Left ventricle myocardium inferior (tissue), 1 donor: ENCODE measurements around the gene CMIP. TPM values are rescaled to one million over a fixed set of nuclear protein-coding genes. Genes with fewer than 3 reads are reported as not detected.

ENCODE experiments used
- DNase-seq: peaks from one replicate; pipeline ENCODE4 v3.0.0-alpha.2; 2020
- H3K27ac ChIP-seq: fragments of 200-600 bp; replicated peaks from 2 replicates; pipeline ENCODE4 v1.8.0; 2021
- H3K27me3 ChIP-seq: fragments of 200-600 bp; 2 replicates; pipeline ENCODE4 v1.8.0; 2021; ENCODE audit warnings: low read depth
- H3K36me3 ChIP-seq: fragments of 200-600 bp; 2 replicates; pipeline ENCODE4 v1.8.0; 2021
- H3K4me1 ChIP-seq: fragments of 200-600 bp; 2 replicates; pipeline ENCODE4 v1.8.0; 2021
- H3K4me3 ChIP-seq: fragments of 200-600 bp; 2 replicates; pipeline ENCODE4 v1.8.0; 2021; ENCODE audit warnings: mild to moderate bottlenecking, moderate library complexity
- H3K9me3 ChIP-seq: fragments of 200-600 bp; replicated peaks from 2 replicates; pipeline ENCODE4 v1.8.0; 2021
- CTCF ChIP-seq: fragments of 200-600 bp; IDR thresholded peaks from 2 replicates; pipeline ENCODE4 v1.8.0; 2021; ENCODE audit warnings: antibody characterized with exemption, mild to moderate bottlenecking, borderline replicate concordance
- intact Hi-C: fragments of 100-400 bp; cut with micrococcal nuclease; formaldehyde crosslinking; loops from one replicate; pipeline ENCODE4 v1.11.0; 2022
- total RNA-seq: library from RNA; stranded (reverse); fragmentation: NEBNext Ultra II Directional; extraction: Animal tissue kit (Norgen Biotek cat#: 25700); gene quantifications from one replicate; pipeline ENCODE4 v1.2.1, GENCODE V29; 2021
- donor health status: DM: no; HTN: yes; CAD: no; lungs with severe emphysema.

Gene CMIP
- total RNA-seq, 1 donor from 2014 or later, result 11.2 TPM

- Histone ChIP-seq H3K27me3 (no peaks in the 10 kb centered on the region), H3K27ac (no peak overlapping the region), H3K9me3 (no peaks in the 10 kb centered on the region), H3K4me1 (peaks cover 53% of the 10 kb centered on the region), H3K4me3 (no peak overlapping the region), H3K36me3 (peaks cover 3% of the 10 kb centered on the region)
- intact Hi-C loops, result no loop called here
- DNase-seq, result no peak
- TF ChIP-seq CTCF, result no peak
These were observed 163.4 kb downstream of the CMIP start for GRCh38 chr16:81607805-81608522.

GRCh38 chr16:81608523-81609209 is 164.1 kb downstream of the CMIP start:
- peaks cover 3% of the 10 kb centered on the region for H3K36me3 ChIP-seq
- DNase-seq, result no peak
- H3K27me3 ChIP-seq, result no peaks in the 10 kb centered on the region
- H3K4me3 ChIP-seq, result no peak overlapping the region
- intact Hi-C loops, result no loop called here
- H3K9me3 ChIP-seq, result no peaks in the 10 kb centered on the region
- H3K27ac ChIP-seq, result no peak overlapping the region
- TF ChIP-seq CTCF, result no peak
- H3K4me1 ChIP-seq, result peaks cover 60% of the 10 kb centered on the region

GRCh38 chr16:81609323-81609892 is 164.8 kb downstream of the CMIP start:
- intact Hi-C loops, result no loop called here
- no peak for TF ChIP-seq CTCF
- H3K9me3 ChIP-seq, result no peaks in the 10 kb centered on the region
- H3K4me3 ChIP-seq, result no peak overlapping the region
- DNase-seq, result no peak
- peak overlapping the region; percentile 79 for H3K27ac ChIP-seq
- peaks cover 3% of the 10 kb centered on the region for H3K36me3 ChIP-seq
- H3K4me1 ChIP-seq, result peaks cover 68% of the 10 kb centered on the region
- H3K27me3 ChIP-seq, result no peaks in the 10 kb centered on the region

- H3K4me1 ChIP-seq, result peaks cover 70% of the 10 kb centered on the region
- intact Hi-C loops, result no loop called here
These were observed 165.7 kb downstream of the CMIP start for GRCh38 chr16:81610144-81610842.

More at GRCh38 chr16:81610144-81610842, 165.7 kb downstream of the CMIP start:
- no peak for TF ChIP-seq CTCF
- Histone ChIP-seq H3K27me3 (no peaks in the 10 kb centered on the region), H3K36me3 (peaks cover 3% of the 10 kb centered on the region), H3K9me3 (no peaks in the 10 kb centered on the region), H3K27ac (peak overlapping the region; percentile 79), H3K4me3 (peak overlapping the region; percentile 44)
- DNase-seq, result peak; percentile 81
